A549 (cell line): ENCODE measurements around the gene CD164.

Source experiments
- CEBPB ChIP-seq, 2 experiments: fragments of >200 bp in 1 of 2; sonication (Bioruptor Twin) in 1 of 2; formaldehyde crosslinking in 1 of 2; IDR thresholded peaks; 2 replicates each; pipeline ENCODE4 v1.6.1; 2012 to 2016
- CHD2 ChIP-seq: fragments of 150-350 bp; IDR thresholded peaks from 2 replicates; pipeline ENCODE4 v1.6.1; 2014; ENCODE audit warnings: low read length; ENCODE audit not compliant: partially characterized antibody
- CHD4 ChIP-seq: fragments of 200-600 bp; sonication (generic); IDR thresholded peaks from 2 replicates; pipeline ENCODE4 v1.6.1; 2016; ENCODE audit warnings: antibody characterized with exemption, mild to moderate bottlenecking, borderline replicate concordance
- EP300 ChIP-seq, 2 experiments: fragments of >200 bp; sonication (Bioruptor Twin); formaldehyde crosslinking; IDR thresholded peaks; 2 replicates in 1 of 2; 3 replicates in 1 of 2; pipeline ENCODE4 v1.6.1; 2016 to 2017
- HDAC2 ChIP-seq: fragments of 200-600 bp; sonication (generic); IDR thresholded peaks from 2 replicates; pipeline ENCODE4 v1.6.1; 2016
- KDM1A ChIP-seq: fragments of 200-600 bp; sonication (generic); IDR thresholded peaks from 2 replicates; pipeline ENCODE4 v1.6.1; 2016; ENCODE audit warnings: low read depth, mild to moderate bottlenecking
- MYC ChIP-seq: IDR thresholded peaks from 2 replicates; pipeline ENCODE4 v1.6.1; 2012; ENCODE audit warnings: mild to moderate bottlenecking, inconsistent platforms, low read length, improper control_type of control experiment, borderline replicate concordance
- POLR2A ChIP-seq: IDR thresholded peaks from 2 replicates; pipeline ENCODE4 v1.6.1; 2012; ENCODE audit warnings: mild to moderate bottlenecking, low read length
- POLR2AphosphoS2 ChIP-seq: conservative IDR thresholded peaks from 2 replicates; pipeline ENCODE4 v1.6.1; 2012; ENCODE audit warnings: low read length, improper control_type of control experiment, inconsistent platforms
- RFX5 ChIP-seq: fragments of 450-650 bp; IDR thresholded peaks from 2 replicates; pipeline ENCODE4 v1.7.1; 2014; ENCODE audit warnings: antibody characterized with exemption, mild to moderate bottlenecking, moderate library complexity
- SREBF2 ChIP-seq: fragments of 450-650 bp; IDR thresholded peaks from 2 replicates; pipeline ENCODE4 v1.6.1; 2014; ENCODE audit warnings: mild to moderate bottlenecking, moderate library complexity
- ZFP36 ChIP-seq: fragments of 450-650 bp; IDR thresholded peaks from 2 replicates; pipeline ENCODE4 v1.6.1; 2014; ENCODE audit warnings: borderline replicate concordance; ENCODE audit not compliant: partially characterized antibody
- TF ChIP-seq, protein P1 (sequence below): fragments of >200 bp; sonication (Bioruptor Twin); formaldehyde crosslinking; IDR thresholded peaks from 3 replicates; pipeline ENCODE4 v1.5.1; 2016
- TF ChIP-seq, protein P2 (sequence below): IDR thresholded peaks from 2 replicates; pipeline ENCODE4 v1.6.1; 2012

GRCh38 chr6:109369728-109370127 lies 12.5 kb downstream of the CD164 start:
- TF ChIP-seq, protein P1, sequence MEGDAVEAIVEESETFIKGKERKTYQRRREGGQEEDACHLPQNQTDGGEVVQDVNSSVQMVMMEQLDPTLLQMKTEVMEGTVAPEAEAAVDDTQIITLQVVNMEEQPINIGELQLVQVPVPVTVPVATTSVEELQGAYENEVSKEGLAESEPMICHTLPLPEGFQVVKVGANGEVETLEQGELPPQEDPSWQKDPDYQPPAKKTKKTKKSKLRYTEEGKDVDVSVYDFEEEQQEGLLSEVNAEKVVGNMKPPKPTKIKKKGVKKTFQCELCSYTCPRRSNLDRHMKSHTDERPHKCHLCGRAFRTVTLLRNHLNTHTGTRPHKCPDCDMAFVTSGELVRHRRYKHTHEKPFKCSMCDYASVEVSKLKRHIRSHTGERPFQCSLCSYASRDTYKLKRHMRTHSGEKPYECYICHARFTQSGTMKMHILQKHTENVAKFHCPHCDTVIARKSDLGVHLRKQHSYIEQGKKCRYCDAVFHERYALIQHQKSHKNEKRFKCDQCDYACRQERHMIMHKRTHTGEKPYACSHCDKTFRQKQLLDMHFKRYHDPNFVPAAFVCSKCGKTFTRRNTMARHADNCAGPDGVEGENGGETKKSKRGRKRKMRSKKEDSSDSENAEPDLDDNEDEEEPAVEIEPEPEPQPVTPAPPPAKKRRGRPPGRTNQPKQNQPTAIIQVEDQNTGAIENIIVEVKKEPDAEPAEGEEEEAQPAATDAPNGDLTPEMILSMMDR: no peak
- no peak for TF ChIP-seq POLR2A
- no peak for TF ChIP-seq MYC
- TF ChIP-seq CEBPB (IDR thresholded peaks at IDR 0.05): no peak
- no peak for TF ChIP-seq KDM1A
- no peak for TF ChIP-seq RFX5
- TF ChIP-seq, protein P2, sequence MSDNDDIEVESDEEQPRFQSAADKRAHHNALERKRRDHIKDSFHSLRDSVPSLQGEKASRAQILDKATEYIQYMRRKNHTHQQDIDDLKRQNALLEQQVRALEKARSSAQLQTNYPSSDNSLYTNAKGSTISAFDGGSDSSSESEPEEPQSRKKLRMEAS: no peak
- no peak for TF ChIP-seq CHD4
- TF ChIP-seq HDAC2: no peak
- TF ChIP-seq CHD2: no peak
- no peak for TF ChIP-seq SREBF2
- TF ChIP-seq ZFP36: no peak
- TF ChIP-seq EP300 (IDR thresholded peaks at IDR 0.05): no peak
- no peak for TF ChIP-seq POLR2AphosphoS2
